Peyer's patch (tissue), 4 donors: Measurements from ENCODE around the gene TMEM217. TPM values are rescaled to one million over a fixed set of nuclear protein-coding genes. Genes with fewer than 3 reads are reported as not detected.

Source experiments
- DNase-seq, 3 donors: peaks; one replicate each; pipeline ENCODE4 v3.0.0-alpha.2; 2017 to 2019
- H3K27ac ChIP-seq, 4 donors: fragments of 200-600 bp; sonication (generic); one replicate each; pipeline ENCODE4 v1.5.1; 2016 to 2019
- H3K27me3 ChIP-seq, 2 donors: fragments of 200-600 bp; sonication (generic); one replicate each; pipeline ENCODE4 v1.5.1; 2019
- H3K36me3 ChIP-seq, 3 donors: fragments of 200-600 bp; sonication (generic); one replicate each; pipeline ENCODE4 v1.5.1; 2016 to 2019
- H3K4me1 ChIP-seq, 4 donors: fragments of 200-600 bp; sonication (generic); one replicate each; pipeline ENCODE4 v1.5.1; 2016 to 2019
- H3K4me3 ChIP-seq, 4 donors: fragments of 200-600 bp; sonication (generic); 1 replicate in 3 of 4; 2 replicates in 1 of 4; pipeline ENCODE4 v1.5.1; 2016 to 2019; ENCODE audit warnings: mild to moderate bottlenecking in 1 of 4
- H3K9me3 ChIP-seq, 4 donors: fragments of 200-600 bp; sonication (generic); one replicate each; pipeline ENCODE4 v1.5.1; 2016 to 2019; ENCODE audit warnings: mild to moderate bottlenecking in 1 of 4
- POLR2A ChIP-seq, 2 donors: fragments of 450-650 bp; IDR thresholded peaks; one replicate each; pipeline ENCODE4 v1.5.1; 2017; ENCODE audit warnings: antibody characterized with exemption in 2 of 2, mild to moderate bottlenecking in 2 of 2, moderate library complexity in 2 of 2
- total RNA-seq, 4 donors: library from RNA; depleted of rRNA; stranded (reverse); fragments of >200 nt; gene quantifications; one replicate each; pipeline ENCODE4 v1.1.0, GENCODE V29; 2016
- TF ChIP-seq, protein P1 (sequence below), 6 experiments: fragments of 450-650 bp in 4 of 6; fragments of 200-600 bp in 2 of 6; sonication (generic) in 1 of 6; IDR thresholded peaks; one replicate each; pipeline ENCODE4 v1.5.1; 2017 to 2019; ENCODE audit warnings: antibody characterized with exemption in 6 of 6, mild to moderate bottlenecking in 3 of 6, moderate library complexity in 1 of 6

The TMEM217 gene
- total RNA-seq, 4 donors from 2014 or later, result 0.53 TPM; not detected in 3

DNA sequence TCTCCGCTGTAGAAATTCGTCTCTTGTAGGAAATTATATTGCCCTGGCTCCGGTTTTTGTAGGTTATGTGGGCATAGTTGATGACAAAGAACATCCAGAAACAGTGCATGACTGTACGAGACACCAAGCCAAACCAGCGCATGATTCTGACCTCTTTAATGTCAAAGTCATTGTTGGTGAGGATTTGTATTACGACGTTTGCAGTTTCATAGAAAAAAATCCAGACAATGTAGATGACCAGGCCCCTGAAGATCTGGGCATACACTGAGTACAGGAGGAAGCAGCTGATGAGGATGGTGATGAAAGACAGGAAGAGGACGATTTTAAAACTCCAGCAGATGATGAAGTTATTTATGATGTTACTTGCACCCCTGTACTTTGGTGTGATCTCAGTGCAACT lies 39.4 kb downstream of the TMEM217 start:
- H3K4me1 ChIP-seq, result peaks cover 0 to 9% (median 2%) of the 10 kb centered on the region in 4 donors

DNA sequence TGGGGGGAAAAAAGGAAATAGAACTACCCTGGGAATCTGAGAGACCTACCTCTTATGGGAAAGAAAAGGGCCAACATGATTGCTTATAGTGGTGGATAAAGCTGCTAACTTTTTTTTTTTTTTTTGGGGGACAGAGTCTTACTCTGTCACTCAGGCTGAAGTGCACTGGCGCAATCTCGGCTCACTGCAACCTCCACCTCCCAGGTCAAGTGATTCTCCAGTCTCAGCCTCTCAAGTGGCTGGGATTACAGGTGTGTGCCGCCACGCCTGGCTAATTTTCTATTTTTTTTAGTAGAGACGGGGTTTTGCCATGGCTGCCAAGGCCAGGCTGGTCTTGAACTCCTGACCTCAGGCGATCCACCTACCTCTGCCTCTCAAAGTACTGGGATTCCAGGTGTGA lies 39.9 kb downstream of the TMEM217 start:
- H3K36me3 ChIP-seq, result no peaks in the 10 kb centered on the region
- no peak overlapping the region for H3K27ac ChIP-seq
- H3K27me3 ChIP-seq, result no peaks in the 10 kb centered on the region
- no peak for TF ChIP-seq POLR2A (IDR thresholded peaks at IDR 0.05)
- TF ChIP-seq, protein P1, sequence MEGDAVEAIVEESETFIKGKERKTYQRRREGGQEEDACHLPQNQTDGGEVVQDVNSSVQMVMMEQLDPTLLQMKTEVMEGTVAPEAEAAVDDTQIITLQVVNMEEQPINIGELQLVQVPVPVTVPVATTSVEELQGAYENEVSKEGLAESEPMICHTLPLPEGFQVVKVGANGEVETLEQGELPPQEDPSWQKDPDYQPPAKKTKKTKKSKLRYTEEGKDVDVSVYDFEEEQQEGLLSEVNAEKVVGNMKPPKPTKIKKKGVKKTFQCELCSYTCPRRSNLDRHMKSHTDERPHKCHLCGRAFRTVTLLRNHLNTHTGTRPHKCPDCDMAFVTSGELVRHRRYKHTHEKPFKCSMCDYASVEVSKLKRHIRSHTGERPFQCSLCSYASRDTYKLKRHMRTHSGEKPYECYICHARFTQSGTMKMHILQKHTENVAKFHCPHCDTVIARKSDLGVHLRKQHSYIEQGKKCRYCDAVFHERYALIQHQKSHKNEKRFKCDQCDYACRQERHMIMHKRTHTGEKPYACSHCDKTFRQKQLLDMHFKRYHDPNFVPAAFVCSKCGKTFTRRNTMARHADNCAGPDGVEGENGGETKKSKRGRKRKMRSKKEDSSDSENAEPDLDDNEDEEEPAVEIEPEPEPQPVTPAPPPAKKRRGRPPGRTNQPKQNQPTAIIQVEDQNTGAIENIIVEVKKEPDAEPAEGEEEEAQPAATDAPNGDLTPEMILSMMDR (IDR thresholded peaks at IDR 0.05), result no peak
- H3K4me1 ChIP-seq, result peaks cover 0 to 9% (median 2%) of the 10 kb centered on the region in 4 donors
- no peak overlapping the region for H3K4me3 ChIP-seq
- H3K9me3 ChIP-seq, result no peaks in the 10 kb centered on the region
- DNase-seq, result no peak

More for the DNA sequence above, 39.4 kb downstream of the TMEM217 start:
- H3K27ac ChIP-seq, result no peak overlapping the region
- H3K36me3 ChIP-seq, result no peaks in the 10 kb centered on the region
- TF ChIP-seq, protein P1 (IDR thresholded peaks at IDR 0.05), result no peak
- no peak for TF ChIP-seq POLR2A (IDR thresholded peaks at IDR 0.05)
- H3K9me3 ChIP-seq, result no peaks in the 10 kb centered on the region
- no peaks in the 10 kb centered on the region for H3K27me3 ChIP-seq
- DNase-seq, result no peak
- no peak overlapping the region for H3K4me3 ChIP-seq

DNA sequence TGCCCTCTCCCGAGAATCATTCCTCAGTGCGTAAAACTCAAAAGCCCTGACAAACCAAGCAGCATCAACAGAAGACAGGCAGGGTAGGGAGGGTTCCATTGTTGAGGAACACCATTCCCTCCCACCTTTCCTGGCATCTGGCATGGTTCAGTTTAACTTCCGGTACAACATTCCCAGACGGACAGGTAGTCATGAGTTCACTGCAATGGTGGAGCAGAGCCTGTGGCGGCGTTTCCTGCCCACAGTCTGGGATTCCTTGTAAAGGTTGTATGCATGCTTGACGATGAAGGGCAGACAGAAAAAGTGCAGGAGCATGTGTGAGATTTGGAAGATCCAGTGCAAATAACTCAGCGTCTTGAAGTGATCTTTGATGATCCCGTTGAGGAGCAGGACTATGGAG lies 45.7 kb downstream of the TMEM217 start:
- DNase-seq, result no peak
- no peak overlapping the region for H3K4me3 ChIP-seq
- no peak overlapping the region for H3K27ac ChIP-seq
- H3K36me3 ChIP-seq, result no peaks in the 10 kb centered on the region
- H3K27me3 ChIP-seq, result no peaks in the 10 kb centered on the region
- no peaks in the 10 kb centered on the region for H3K4me1 ChIP-seq
- no peaks in the 10 kb centered on the region for H3K9me3 ChIP-seq
- TF ChIP-seq POLR2A (IDR thresholded peaks at IDR 0.05), result no peak
- TF ChIP-seq, protein P1 (IDR thresholded peaks at IDR 0.05), result no peak

DNA sequence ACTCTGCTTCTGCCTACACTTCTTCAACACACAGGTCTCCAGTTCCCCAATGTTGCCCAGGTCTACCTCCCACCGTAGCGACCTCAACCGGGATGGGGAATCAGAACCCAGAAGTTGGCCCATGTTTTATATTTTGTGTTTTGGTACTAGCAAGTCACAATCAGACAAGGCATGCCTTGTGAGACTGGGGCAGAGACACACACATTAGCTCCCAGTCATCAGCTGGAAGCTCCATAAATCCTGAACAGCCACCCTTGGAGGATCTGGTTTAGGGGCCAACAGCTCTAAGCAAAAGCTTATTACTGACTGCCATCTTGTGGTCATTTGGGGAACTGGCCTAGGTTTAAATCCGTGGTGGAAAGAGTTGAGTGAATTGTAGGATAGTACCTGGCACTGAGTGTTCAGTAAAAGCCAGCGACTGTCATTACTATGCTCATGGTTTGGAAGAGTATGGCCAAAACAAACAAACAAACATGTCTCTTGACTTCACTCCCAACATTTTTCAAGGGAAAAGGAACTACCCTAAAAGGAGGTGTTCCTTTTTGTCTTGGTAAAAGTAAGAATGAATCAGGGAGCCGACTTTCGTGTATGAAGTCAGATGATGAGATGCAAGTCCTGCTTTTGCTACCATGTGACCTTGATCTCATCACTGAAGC lies 47.5 kb downstream of the TMEM217 start:
- DNase-seq, result peak in 2 of 3 donors; percentile 74 to 92
- no peaks in the 10 kb centered on the region for H3K27me3 ChIP-seq
- TF ChIP-seq, protein P1 (IDR thresholded peaks at IDR 0.05), result peak; percentile 90 to 99 (median 99)
- no peak for TF ChIP-seq POLR2A (IDR thresholded peaks at IDR 0.05)
- no peaks in the 10 kb centered on the region for H3K4me1 ChIP-seq
- H3K9me3 ChIP-seq, result no peaks in the 10 kb centered on the region
- peak overlapping the region in 1 of 4 donors; percentile 27 for H3K27ac ChIP-seq
- H3K36me3 ChIP-seq, result no peaks in the 10 kb centered on the region
- H3K4me3 ChIP-seq, result no peak overlapping the region

DNA sequence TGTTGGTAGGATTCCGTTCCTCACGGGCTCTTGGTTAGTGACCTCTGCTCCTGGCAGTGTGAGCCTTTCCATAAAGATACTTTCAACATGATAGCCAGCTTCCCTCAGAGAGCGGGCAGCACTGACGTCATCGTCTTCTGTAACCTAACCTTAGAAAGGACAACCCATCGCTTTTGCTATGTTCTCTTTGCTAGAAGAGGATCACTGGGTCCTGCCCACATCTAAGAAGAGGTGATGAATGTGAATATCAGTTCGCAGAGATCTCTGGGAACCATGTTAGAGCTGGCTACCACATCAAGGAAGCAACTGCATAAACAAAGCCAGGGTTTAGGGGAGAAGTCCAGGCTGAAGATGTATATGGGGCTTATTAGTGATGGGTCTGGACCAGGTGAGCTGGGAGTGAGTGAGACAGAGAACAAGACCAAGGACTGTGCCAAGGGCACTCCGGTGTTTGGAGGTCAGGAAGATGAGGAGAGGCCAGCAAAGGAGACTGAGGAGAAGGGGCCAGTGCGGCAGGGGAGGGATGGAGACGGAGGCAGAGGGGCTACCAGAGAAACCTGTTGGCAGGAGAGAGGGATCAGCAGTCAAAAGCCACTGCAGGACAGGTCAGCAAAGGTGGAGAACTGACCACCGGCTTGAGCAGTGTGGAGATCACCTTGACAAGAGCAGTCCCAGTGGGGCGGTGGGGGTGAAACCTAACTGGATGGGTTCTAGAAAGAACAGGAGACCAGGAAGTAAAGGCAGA lies 48.3 kb downstream of the TMEM217 start:
- TF ChIP-seq, protein P1 (IDR thresholded peaks at IDR 0.05), result no peak
- TF ChIP-seq POLR2A (IDR thresholded peaks at IDR 0.05), result no peak
- no peaks in the 10 kb centered on the region for H3K4me1 ChIP-seq
- H3K4me3 ChIP-seq, result no peak overlapping the region
- H3K27ac ChIP-seq, result peak overlapping the region in 1 of 4 donors; percentile 27
- no peaks in the 10 kb centered on the region for H3K9me3 ChIP-seq
- DNase-seq, result peak in 2 of 3 donors; percentile 47 to 57
- no peaks in the 10 kb centered on the region for H3K27me3 ChIP-seq
- H3K36me3 ChIP-seq, result no peaks in the 10 kb centered on the region
